K562 (cell line): Measurements from ENCODE around the gene REM2. TPM values are rescaled to one million over a fixed set of nuclear protein-coding genes. Genes with fewer than 3 reads are reported as not detected.
A peak's percentile ranks its signal among the peaks of the same experiment; 100 is the strongest.

Experiments used
- CHD1 ChIP-seq: fragments of 200-600 bp; sonication (generic); IDR thresholded peaks from one replicate; pipeline ENCODE4 v1.6.1; 2012; ENCODE audit warnings: mild to moderate bottlenecking, moderate library complexity, low read length, inconsistent platforms
- FOXJ3 ChIP-seq: sonication (generic); formaldehyde crosslinking; IDR thresholded peaks from 2 replicates; pipeline ENCODE4 v1.4.0; 2020; ENCODE audit warnings: mild to moderate bottlenecking, missing genetic modification reagents
- GATAD2A ChIP-seq: fragments of 450-650 bp; IDR thresholded peaks from 2 replicates; pipeline ENCODE4 v1.6.1; 2017
- HOXB6 ChIP-seq: fragments of 250-450 bp; sonication (Bioruptor Pico); IDR thresholded peaks from 2 replicates; pipeline ENCODE4 v1.5.1; 2022; ENCODE audit warnings: mild to moderate bottlenecking, borderline replicate concordance
- KAT7 ChIP-seq: sonication (generic); formaldehyde crosslinking; IDR thresholded peaks from 2 replicates; pipeline ENCODE4 v1.8.0; 2022; ENCODE audit warnings: missing genetic modification reagents, mild to moderate bottlenecking, borderline replicate concordance
- KDM1A ChIP-seq, 2 experiments: fragments of 450-650 bp; IDR thresholded peaks; 2 replicates each; pipeline ENCODE4 v1.6.1; 2016; ENCODE audit warnings: mild to moderate bottlenecking in 2 of 2
- KDM5B ChIP-seq: fragments of 200-600 bp; sonication (generic); IDR thresholded peaks from 2 replicates; pipeline ENCODE4 v1.6.1; 2012; ENCODE audit warnings: low read depth, mild to moderate bottlenecking, moderate library complexity, low read length, control low read depth, inconsistent platforms; ENCODE audit not compliant: insufficient replicate concordance
- MEIS2 ChIP-seq: fragments of 450-650 bp; IDR thresholded peaks from 2 replicates; pipeline ENCODE4 v1.6.1; 2014; ENCODE audit warnings: mild to moderate bottlenecking; ENCODE audit not compliant: partially characterized antibody
- NFRKB ChIP-seq: fragments of 450-650 bp; IDR thresholded peaks from 2 replicates; pipeline ENCODE4 v1.6.1; 2016; ENCODE audit warnings: low read depth
- NFXL1 ChIP-seq: fragments of 450-650 bp; formaldehyde crosslinking; IDR thresholded peaks from 2 replicates; pipeline ENCODE4 v1.4.0; 2021; ENCODE audit warnings: mild to moderate bottlenecking
- PHF8 ChIP-seq: fragments of 200-600 bp; sonication (generic); IDR thresholded peaks from 2 replicates; pipeline ENCODE4 v1.6.1; 2012; ENCODE audit warnings: mixed run types, mild to moderate bottlenecking, inconsistent platforms, low read length, moderate library complexity, borderline replicate concordance
- RBBP5 ChIP-seq: fragments of 200-600 bp; sonication (generic); IDR thresholded peaks from 2 replicates; pipeline ENCODE4 v1.6.1; 2012; ENCODE audit warnings: borderline replicate concordance, mild to moderate bottlenecking, low read length, control low read depth, inconsistent platforms; ENCODE audit not compliant: insufficient read depth, poor library complexity, severe bottlenecking
- SLC30A9 ChIP-seq: fragments of 250-450 bp; sonication (Bioruptor Pico); IDR thresholded peaks from 2 replicates; pipeline ENCODE4 v1.8.0; 2022; ENCODE audit warnings: mild to moderate bottlenecking, moderate library complexity
- SRSF9 ChIP-seq: fragments of 200-400 bp; formaldehyde crosslinking; IDR thresholded peaks from 2 replicates; pipeline ENCODE4 v1.6.1; 2017; ENCODE audit warnings: low read depth, low read length, borderline replicate concordance
- ZFP1 ChIP-seq: fragments of 450-650 bp; formaldehyde crosslinking; IDR thresholded peaks from 2 replicates; pipeline ENCODE4 v1.4.0; 2020; ENCODE audit warnings: mild to moderate bottlenecking, mixed read lengths
- polyA plus RNA-seq, 8 experiments: library from polyadenylated mRNA; depleted of rRNA in 4 of 8; stranded (reverse) in 5 of 8; unstranded in 3 of 8; fragments of >200 nt; fragmentation: Nextera tagmentation in 2 of 8; fragmentation: Illumina TruSeq in 1 of 8; extraction: Ambion mirVana in 2 of 8; extraction: Trizol in 1 of 8; gene quantifications; 2 replicates each; pipeline versions ENCODE4 v1.2.1 to v1.2.3, GENCODE V29; 2011 to 2014; ENCODE audit warnings: inconsistent platforms in 1 of 8, missing spikeins in 1 of 8
- total RNA-seq, 7 experiments: library from RNA; depleted of rRNA in 6 of 7; stranded (reverse); fragments of >200 nt in 6 of 7; fragmentation: Illumina TruSeq in 2 of 7; extraction: Trizol in 2 of 7; gene quantifications; 2 replicates each; pipeline versions ENCODE4 v1.2.1 to v1.2.3, GENCODE V29; 2011 to 2021; ENCODE audit warnings: low replicate concordance in 1 of 7
- TF ChIP-seq, protein P1 (sequence below): sonication (generic); formaldehyde crosslinking; IDR thresholded peaks from 2 replicates; pipeline ENCODE4 v1.8.1; 2023; ENCODE audit warnings: mild to moderate bottlenecking, missing genetic modification reagents
- TF ChIP-seq, protein P2 (sequence below), 3 experiments: fragments of 200-800 bp in 1 of 3; fragments of 250-450 bp in 1 of 3; fragments of 450-650 bp in 1 of 3; sonication (Bioruptor Pico) in 1 of 3; sonication (Bioruptor generic) in 1 of 3; formaldehyde crosslinking in 1 of 3; IDR thresholded peaks; 2 replicates each; pipeline versions ENCODE4 v1.6.1 to v1.8.0; 2016 to 2022; ENCODE audit warnings: mild to moderate bottlenecking in 2 of 3, missing genetic modification characterization in 2 of 3, missing compliant biosample characterization in 1 of 3, moderate library complexity in 1 of 3
- TF ChIP-seq, protein P3 (sequence below): sonication (generic); formaldehyde crosslinking; IDR thresholded peaks from 2 replicates; pipeline ENCODE4 v1.8.0; 2022; ENCODE audit warnings: mild to moderate bottlenecking, missing genetic modification reagents, borderline replicate concordance
- TF ChIP-seq, protein P4 (sequence below): fragments of 200-400 bp; formaldehyde crosslinking; IDR thresholded peaks from 2 replicates; pipeline ENCODE4 v1.6.1; 2017; ENCODE audit warnings: mild to moderate bottlenecking, low read depth, low read length, moderate library complexity

The REM2 gene
- total and polyA plus RNA-seq, 9 of the 15 experiments (the other 6 are each of a cell fraction or from before 2014, with no cell fraction given): 0.18 to 1.0 (median 0.38) TPM

DNA sequence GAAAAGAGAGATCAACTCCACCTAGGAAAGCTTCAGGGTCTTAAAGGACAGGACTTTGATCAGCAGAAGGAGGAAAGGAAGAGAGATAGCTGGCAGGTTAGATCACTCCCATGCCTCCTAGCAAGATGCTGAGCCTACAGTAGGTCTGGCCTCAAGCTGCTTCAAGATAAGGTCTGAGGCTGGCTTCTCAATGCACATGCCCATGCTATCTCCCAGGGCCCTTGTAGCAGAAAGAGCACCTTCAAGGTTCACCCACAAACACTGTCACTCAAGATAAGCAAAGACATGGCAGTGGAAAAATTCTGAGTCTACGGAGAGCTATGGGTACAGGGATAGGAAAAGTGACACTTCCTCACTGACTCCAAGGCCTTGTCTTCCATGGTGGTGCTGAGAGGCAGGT is 14.3 kb downstream of the REM2 start (continued):
- TF ChIP-seq RBBP5: no peak
- TF ChIP-seq, protein P1, sequence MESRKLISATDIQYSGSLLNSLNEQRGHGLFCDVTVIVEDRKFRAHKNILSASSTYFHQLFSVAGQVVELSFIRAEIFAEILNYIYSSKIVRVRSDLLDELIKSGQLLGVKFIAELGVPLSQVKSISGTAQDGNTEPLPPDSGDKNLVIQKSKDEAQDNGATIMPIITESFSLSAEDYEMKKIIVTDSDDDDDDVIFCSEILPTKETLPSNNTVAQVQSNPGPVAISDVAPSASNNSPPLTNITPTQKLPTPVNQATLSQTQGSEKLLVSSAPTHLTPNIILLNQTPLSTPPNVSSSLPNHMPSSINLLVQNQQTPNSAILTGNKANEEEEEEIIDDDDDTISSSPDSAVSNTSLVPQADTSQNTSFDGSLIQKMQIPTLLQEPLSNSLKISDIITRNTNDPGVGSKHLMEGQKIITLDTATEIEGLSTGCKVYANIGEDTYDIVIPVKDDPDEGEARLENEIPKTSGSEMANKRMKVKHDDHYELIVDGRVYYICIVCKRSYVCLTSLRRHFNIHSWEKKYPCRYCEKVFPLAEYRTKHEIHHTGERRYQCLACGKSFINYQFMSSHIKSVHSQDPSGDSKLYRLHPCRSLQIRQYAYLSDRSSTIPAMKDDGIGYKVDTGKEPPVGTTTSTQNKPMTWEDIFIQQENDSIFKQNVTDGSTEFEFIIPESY (CRISPR knock-in tag): no peak
- TF ChIP-seq, protein P2, sequence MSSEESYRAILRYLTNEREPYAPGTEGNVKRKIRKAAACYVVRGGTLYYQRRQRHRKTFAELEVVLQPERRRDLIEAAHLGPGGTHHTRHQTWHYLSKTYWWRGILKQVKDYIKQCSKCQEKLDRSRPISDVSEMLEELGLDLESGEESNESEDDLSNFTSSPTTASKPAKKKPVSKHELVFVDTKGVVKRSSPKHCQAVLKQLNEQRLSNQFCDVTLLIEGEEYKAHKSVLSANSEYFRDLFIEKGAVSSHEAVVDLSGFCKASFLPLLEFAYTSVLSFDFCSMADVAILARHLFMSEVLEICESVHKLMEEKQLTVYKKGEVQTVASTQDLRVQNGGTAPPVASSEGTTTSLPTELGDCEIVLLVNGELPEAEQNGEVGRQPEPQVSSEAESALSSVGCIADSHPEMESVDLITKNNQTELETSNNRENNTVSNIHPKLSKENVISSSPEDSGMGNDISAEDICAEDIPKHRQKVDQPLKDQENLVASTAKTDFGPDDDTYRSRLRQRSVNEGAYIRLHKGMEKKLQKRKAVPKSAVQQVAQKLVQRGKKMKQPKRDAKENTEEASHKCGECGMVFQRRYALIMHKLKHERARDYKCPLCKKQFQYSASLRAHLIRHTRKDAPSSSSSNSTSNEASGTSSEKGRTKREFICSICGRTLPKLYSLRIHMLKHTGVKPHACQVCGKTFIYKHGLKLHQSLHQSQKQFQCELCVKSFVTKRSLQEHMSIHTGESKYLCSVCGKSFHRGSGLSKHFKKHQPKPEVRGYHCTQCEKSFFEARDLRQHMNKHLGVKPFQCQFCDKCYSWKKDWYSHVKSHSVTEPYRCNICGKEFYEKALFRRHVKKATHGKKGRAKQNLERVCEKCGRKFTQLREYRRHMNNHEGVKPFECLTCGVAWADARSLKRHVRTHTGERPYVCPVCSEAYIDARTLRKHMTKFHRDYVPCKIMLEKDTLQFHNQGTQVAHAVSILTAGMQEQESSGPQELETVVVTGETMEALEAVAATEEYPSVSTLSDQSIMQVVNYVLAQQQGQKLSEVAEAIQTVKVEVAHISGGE (CRISPR knock-in tag; IDR thresholded peaks at IDR 0.05): 0 out of 6 replicates have a peak, but pooled peaks of 1 of the 3 experiments have one; percentile 48
- TF ChIP-seq KAT7 (CRISPR knock-in tag): no peak
- TF ChIP-seq, protein P3, sequence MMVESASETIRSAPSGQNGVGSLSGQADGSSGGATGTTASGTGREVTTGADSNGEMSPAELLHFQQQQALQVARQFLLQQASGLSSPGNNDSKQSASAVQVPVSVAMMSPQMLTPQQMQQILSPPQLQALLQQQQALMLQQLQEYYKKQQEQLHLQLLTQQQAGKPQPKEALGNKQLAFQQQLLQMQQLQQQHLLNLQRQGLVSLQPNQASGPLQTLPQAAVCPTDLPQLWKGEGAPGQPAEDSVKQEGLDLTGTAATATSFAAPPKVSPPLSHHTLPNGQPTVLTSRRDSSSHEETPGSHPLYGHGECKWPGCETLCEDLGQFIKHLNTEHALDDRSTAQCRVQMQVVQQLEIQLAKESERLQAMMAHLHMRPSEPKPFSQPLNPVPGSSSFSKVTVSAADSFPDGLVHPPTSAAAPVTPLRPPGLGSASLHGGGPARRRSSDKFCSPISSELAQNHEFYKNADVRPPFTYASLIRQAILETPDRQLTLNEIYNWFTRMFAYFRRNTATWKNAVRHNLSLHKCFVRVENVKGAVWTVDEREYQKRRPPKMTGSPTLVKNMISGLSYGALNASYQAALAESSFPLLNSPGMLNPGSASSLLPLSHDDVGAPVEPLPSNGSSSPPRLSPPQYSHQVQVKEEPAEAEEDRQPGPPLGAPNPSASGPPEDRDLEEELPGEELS: no peak
- TF ChIP-seq CHD1: no peak
- TF ChIP-seq NFXL1: no peak
- TF ChIP-seq SLC30A9: no peak
- no peak for TF ChIP-seq PHF8
- no peak for TF ChIP-seq HOXB6
- TF ChIP-seq SRSF9: no peak
- TF ChIP-seq GATAD2A: 0 out of 2 replicates have a peak, but pooled peaks have one; percentile 14
- no peak for TF ChIP-seq KDM5B
- TF ChIP-seq, protein P4, sequence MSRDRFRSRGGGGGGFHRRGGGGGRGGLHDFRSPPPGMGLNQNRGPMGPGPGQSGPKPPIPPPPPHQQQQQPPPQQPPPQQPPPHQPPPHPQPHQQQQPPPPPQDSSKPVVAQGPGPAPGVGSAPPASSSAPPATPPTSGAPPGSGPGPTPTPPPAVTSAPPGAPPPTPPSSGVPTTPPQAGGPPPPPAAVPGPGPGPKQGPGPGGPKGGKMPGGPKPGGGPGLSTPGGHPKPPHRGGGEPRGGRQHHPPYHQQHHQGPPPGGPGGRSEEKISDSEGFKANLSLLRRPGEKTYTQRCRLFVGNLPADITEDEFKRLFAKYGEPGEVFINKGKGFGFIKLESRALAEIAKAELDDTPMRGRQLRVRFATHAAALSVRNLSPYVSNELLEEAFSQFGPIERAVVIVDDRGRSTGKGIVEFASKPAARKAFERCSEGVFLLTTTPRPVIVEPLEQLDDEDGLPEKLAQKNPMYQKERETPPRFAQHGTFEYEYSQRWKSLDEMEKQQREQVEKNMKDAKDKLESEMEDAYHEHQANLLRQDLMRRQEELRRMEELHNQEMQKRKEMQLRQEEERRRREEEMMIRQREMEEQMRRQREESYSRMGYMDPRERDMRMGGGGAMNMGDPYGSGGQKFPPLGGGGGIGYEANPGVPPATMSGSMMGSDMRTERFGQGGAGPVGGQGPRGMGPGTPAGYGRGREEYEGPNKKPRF: no peak
- TF ChIP-seq MEIS2: peak; percentile 64
- no peak for TF ChIP-seq FOXJ3 (CRISPR knock-in tag)
- TF ChIP-seq ZFP1 (CRISPR knock-in tag): no peak
- TF ChIP-seq KDM1A (IDR thresholded peaks at IDR 0.05): peak; percentile 71 to 81; a peak in 3 of 4 replicates
- no peak for TF ChIP-seq NFRKB
